GM12801 (cell line): ENCODE results near the gene KIF24.

Source experiments
- CTCF ChIP-seq: IDR thresholded peaks from one replicate; pipeline ENCODE4 v1.5.1; 2011; ENCODE audit warnings: control low read depth; ENCODE audit not compliant: insufficient read length; ENCODE audit errors: extremely low read depth

KIF24 gene

GRCh38 chr9:34346873-34347799, 18.1 kb upstream of the KIF24 start:
- no peak for TF ChIP-seq CTCF

DNA sequence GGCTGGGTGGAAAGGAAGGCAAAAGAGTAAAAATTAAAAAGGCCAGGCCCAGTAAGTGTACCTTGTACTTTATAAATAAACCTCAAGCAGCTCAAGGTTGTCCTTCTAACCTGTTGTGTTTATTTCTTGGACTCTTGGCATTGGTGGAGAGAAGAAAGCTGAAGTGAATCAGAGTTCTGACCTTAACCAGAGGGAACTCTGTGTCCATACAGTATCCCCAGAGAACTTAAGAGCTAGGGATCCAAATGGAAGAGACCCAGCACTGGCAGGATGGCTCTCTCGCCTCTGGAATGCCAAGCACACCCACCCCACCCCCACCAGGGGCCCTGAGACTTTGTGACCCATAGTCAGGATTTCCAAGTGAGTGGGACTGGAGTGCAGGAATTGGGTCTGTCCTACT, 14.5 kb upstream of the KIF24 start:
- TF ChIP-seq CTCF = no peak

DNA sequence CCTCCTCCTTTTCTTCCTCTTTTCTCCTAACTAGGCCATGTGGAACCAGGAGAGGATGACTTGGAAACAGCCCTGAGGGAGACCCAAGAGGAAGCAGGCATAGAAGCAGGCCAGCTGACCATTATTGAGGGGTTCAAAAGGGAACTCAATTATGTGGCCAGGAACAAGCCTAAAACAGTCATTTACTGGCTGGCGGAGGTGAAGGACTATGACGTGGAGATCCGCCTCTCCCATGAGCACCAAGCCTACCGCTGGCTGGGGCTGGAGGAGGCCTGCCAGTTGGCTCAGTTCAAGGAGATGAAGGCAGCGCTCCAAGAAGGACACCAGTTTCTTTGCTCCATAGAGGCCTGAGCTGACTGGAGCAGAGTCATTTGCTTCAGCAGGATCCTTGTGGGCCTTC, 14.0 kb upstream of the KIF24 start:
- no peak for TF ChIP-seq CTCF

DNA sequence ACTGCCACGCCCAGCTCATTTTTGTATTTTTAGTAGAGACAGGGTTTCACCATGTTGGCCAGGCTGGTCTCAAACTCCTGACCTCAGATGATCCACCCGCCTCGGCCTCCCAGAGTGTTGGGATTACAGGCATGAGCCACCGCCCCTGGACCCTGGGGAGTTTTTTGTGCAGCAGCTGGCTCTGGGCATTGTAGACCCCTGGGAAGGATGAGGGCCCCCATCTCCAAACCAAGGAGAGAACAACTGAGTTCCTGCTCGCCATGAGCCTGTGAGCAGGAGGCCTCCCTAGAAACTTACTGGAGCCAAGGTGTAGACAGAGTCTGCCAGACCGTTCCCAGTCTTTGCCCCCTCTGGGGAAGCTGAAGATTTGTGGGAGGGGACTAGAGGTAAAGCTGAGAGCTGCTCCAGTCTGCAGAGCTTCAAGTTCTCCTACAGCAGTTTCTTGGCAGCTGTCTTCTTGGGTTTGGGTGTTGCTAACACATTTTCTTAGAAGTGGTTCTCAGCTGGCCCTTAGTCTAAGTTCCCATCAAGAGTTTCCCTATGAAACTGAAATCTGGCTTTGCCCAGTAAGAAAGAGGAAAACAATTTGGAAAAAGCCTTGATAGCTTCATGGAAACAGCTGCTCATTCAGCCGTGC, 12.7 kb upstream of the KIF24 start:
- TF ChIP-seq CTCF = no peak

- no peak for TF ChIP-seq CTCF
These were observed 9.8 kb upstream of the KIF24 start for GRCh38 chr9:34338665-34339385.

DNA sequence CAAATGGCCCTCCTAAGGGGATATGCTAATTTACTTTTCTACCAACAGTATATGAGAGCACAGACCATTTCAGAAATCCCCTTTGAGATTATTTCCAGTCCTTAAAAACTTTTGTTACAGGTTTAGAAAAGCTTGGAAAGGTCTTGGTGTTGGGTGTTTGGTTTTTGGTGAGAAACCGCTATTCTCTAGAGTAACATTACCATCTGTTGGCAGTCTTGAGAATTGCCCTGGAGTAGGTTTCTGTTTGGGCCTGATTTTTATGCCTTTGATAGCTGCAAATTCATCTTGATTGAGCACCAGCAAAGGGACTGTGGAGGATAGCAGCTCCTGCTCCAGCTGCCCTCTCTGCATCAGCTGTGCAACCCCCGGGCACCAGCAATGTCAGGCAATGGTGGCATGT, 8.3 kb upstream of the KIF24 start:
- no peak for TF ChIP-seq CTCF

GRCh38 chr9:34335376-34335775, 6.3 kb upstream of the KIF24 start:
- TF ChIP-seq CTCF = no peak
